GM12872 (cell line): ENCODE data around the gene SLC9A8.

Experiments used
- CTCF ChIP-seq: IDR thresholded peaks from 3 replicates; pipeline ENCODE4 v1.5.1; 2011; ENCODE audit warnings: low read depth, mild to moderate bottlenecking, low read length, moderate library complexity; ENCODE audit not compliant: insufficient read depth

Gene SLC9A8

GRCh38 chr20:49893242-49894072 lies 80.8 kb downstream of the SLC9A8 start:
- no peak for TF ChIP-seq CTCF

DNA sequence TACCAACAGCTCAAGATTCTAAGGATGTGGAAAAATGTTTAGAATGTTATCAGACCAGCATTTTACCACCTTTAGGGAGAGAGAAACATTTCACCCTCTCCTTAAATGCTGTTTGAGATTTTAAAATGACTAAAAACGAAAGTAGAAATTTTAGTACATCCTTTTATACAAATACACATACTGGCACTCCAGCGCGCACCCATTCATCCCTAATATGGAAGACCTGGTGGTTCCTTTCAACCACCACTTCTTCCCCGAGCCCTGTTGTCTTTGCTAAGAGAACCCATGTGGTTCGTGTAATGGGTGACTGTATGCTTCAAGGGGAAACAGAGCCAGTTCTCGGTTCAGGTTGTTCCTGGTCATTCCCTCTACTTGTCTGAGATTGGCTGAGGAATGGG lies 81.4 kb downstream of the SLC9A8 start:
- no peak for TF ChIP-seq CTCF

GRCh38 chr20:49896204-49896603 lies 83.6 kb downstream of the SLC9A8 start:
- TF ChIP-seq CTCF: no peak

DNA sequence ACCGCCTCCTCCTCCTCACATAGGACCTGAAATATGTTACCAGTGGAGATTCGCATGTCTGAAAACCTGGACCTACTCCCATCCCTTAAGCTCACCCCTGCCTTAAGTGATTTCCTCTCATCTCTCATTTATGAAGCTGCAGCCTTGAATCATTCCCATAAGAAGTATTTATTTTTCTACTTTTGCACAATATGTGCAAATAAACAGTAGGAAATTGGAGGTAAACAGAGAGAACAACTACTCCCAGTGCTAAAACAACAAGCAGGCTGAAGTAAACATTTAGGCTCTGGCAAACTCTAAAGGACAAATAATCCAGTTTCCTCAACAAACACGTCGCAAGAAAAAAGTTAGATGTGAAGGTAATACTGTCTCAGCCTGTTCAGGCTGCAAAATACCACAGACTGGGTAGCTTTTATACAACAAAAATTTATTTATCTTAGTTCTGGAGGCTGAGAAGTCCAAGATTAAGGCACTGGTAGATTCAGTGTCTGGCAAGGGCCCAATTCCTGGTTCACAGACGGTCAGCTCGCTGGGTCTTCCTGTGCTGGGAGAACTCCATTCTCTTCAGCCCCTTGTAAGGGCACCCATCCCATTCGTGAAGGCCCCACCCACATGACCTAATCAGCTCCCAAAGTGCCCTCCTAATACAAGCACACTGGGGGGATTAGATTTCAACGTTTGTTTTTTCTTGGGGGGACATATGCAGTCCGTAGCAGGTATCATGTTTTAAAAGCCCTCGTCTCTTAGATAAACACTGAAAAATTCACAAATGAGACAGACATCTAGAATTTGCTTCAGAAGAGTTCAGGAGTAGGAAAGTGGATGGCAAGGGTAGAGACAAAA lies 87.1 kb downstream of the SLC9A8 start:
- no peak for TF ChIP-seq CTCF

DNA sequence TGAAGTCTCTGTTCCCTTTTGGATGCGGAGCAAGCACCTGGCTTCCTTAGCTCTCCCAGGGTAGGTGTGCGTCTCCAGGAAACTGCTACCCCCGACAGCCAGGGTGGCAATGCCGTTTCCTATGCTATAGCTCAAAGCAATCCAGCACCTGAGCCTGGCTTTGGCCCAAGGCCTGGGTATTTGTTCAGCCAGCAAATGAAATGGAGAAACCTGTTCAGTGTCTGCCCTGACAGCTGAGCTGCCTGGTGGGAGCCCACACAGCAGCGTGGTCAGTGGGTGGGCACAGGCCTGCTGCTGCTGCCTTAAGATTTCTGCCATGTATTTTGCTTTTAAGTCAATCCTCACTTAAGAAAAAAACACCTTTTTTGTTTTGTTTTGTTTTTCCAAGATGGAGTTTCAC lies 89.0 kb downstream of the SLC9A8 start:
- no peak for TF ChIP-seq CTCF

- no peak for TF ChIP-seq CTCF
Observed at GRCh38 chr20:49904440-49905214, 92.0 kb downstream of the SLC9A8 start.
